CD4-positive, alpha-beta T cell treated with Interleukin-17A for 1 hour (primary cell): ENCODE data around the gene ADGRV1.
A peak's percentile ranks its signal among the peaks of the same experiment; 100 is the strongest.
"Not testable (repeated sequence)": the region's sequence is repeated elsewhere in the genome, so short reads cannot be mapped to it uniquely, and the experiment has no call there.

ENCODE experiments used
- DNase-seq: peaks from one replicate; pipeline ENCODE4 v3.0.0-alpha.2; 2020

ADGRV1 gene

GRCh38 chr5:90767710-90768109 is 209.1 kb downstream of the ADGRV1 start:
- DNase-seq, result no peak

GRCh38 chr5:90770006-90770541 is 211.5 kb downstream of the ADGRV1 start:
- not testable (repeated sequence) for DNase-seq

GRCh38 chr5:90777959-90778358 is 219.4 kb downstream of the ADGRV1 start:
- no peak for DNase-seq

GRCh38 chr5:90783460-90784333 is 225.1 kb downstream of the ADGRV1 start:
- peak; percentile 71 for DNase-seq

- DNase-seq, result no peak
These were observed 228.2 kb downstream of the ADGRV1 start for GRCh38 chr5:90786756-90787155.

GRCh38 chr5:90792725-90793124 is 234.1 kb downstream of the ADGRV1 start:
- DNase-seq, result no peak

- DNase-seq, result no peak
These were observed 234.6 kb downstream of the ADGRV1 start for GRCh38 chr5:90793183-90793582.

GRCh38 chr5:90796919-90797318 is 238.3 kb downstream of the ADGRV1 start:
- DNase-seq, result not testable (repeated sequence)

GRCh38 chr5:90800082-90800481 is 241.5 kb downstream of the ADGRV1 start:
- not testable (repeated sequence) for DNase-seq

- not testable (repeated sequence) for DNase-seq
These were observed 241.9 kb downstream of the ADGRV1 start for GRCh38 chr5:90800515-90800914.

- peak; percentile 12 for DNase-seq
These were observed 244.1 kb downstream of the ADGRV1 start for GRCh38 chr5:90802474-90803317.

GRCh38 chr5:90803381-90803780 is 244.8 kb downstream of the ADGRV1 start:
- DNase-seq, result no peak

GRCh38 chr5:90803876-90804275 is 245.3 kb downstream of the ADGRV1 start:
- DNase-seq, result no peak

- DNase-seq, result no peak
These were observed 248.9 kb downstream of the ADGRV1 start for GRCh38 chr5:90807496-90807895.

- DNase-seq, result no peak
These were observed 250.9 kb downstream of the ADGRV1 start for GRCh38 chr5:90809311-90810056.

GRCh38 chr5:90810211-90810610 is 251.6 kb downstream of the ADGRV1 start:
- DNase-seq, result no peak

- no peak for DNase-seq
These were observed 254.8 kb downstream of the ADGRV1 start for GRCh38 chr5:90813392-90813791.

- not testable (repeated sequence) for DNase-seq
These were observed 263.5 kb downstream of the ADGRV1 start for GRCh38 chr5:90822062-90822461.

- DNase-seq, result no peak
These were observed 265.8 kb downstream of the ADGRV1 start for GRCh38 chr5:90824436-90824835.

GRCh38 chr5:90830058-90830457 is 271.5 kb downstream of the ADGRV1 start:
- DNase-seq, result no peak

- no peak for DNase-seq
These were observed 275.2 kb downstream of the ADGRV1 start for GRCh38 chr5:90833753-90834152.

- no peak for DNase-seq
These were observed 276.1 kb downstream of the ADGRV1 start for GRCh38 chr5:90834711-90835110.

GRCh38 chr5:90843443-90843842 is 284.8 kb downstream of the ADGRV1 start:
- DNase-seq, result no peak
